TTC549 (cell line): Measurements from ENCODE around the gene UCN.
"Not testable (repeated sequence)": the region's sequence is repeated elsewhere in the genome, so short reads cannot be mapped to it uniquely, and the experiment has no call there.

Experiments used
- FAIRE-seq: peaks from 2 replicates; lab custom pipeline; 2012; peaks lifted over from hg19 to GRCh38; lab: Jason Lieb, UNC

UCN gene

GRCh38 chr2:27282892-27283291 is 25.4 kb downstream of the UCN start:
- no peak for FAIRE-seq

DNA sequence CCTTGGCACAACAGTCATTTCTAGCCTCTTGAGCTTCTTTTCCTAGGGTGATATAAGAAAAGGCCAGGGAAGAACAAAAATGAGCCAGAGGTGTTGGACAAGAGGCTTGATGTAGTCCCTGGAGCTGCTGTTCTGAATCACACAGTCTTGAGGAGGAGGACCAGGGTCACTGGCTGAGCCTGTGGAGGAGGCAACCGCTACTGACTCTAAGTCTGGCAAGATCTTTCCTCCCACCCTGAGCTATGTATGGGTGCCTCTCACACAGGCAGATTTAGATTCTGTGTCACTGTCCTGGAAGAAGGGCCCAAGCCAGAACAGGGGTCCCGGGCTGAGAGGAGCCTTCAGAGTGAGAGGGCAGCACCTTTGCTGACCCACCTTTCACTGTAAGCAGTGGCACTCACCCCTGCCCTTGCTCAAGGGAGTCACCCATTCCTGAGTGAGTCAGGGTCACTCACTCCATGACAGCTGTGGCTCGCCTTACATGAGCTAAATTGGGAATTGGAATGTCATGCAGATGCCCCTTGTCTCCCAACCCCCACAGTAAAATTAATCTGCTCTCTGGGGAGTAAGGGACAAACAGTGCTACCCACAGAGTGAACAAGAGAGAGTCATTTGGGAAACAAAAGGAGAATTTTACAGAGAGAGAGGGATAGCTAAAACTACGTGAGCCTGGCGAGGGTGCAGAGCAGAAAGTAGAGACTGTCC is 26.2 kb downstream of the UCN start, which contains the start of gene TRIM54:
Gene TRIM54, plus strand, starts transcription at position 575 of the 705 bp plus-strand sequence. CDS start 303 bp downstream, outside the sequence.
- FAIRE-seq, result no peak

- FAIRE-seq, result no peak
Measured at GRCh38 chr2:27281442-27281841, 26.8 kb downstream of the UCN start.

GRCh38 chr2:27280826-27281225 is 27.4 kb downstream of the UCN start:
- no peak for FAIRE-seq

DNA sequence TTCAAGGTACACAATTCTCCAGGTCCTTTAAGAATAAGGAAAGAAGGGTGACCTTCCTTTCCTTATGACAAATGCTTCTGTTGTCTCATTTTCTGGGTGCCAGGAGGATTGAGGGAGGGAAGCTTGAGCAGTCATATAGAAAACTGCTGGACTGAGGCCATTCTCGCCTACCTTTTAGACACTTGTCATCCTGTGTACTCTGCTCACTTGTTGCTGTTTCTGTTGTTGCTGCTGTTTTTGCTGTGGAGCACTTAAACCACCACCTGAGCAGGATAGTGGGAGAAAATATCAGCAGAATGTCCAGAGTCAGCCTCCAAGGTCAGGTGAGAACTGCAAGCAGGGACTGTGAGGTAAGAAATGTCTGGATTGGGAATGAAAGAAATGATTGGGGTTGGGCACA is 30.2 kb downstream of the UCN start:
- FAIRE-seq, result no peak

DNA sequence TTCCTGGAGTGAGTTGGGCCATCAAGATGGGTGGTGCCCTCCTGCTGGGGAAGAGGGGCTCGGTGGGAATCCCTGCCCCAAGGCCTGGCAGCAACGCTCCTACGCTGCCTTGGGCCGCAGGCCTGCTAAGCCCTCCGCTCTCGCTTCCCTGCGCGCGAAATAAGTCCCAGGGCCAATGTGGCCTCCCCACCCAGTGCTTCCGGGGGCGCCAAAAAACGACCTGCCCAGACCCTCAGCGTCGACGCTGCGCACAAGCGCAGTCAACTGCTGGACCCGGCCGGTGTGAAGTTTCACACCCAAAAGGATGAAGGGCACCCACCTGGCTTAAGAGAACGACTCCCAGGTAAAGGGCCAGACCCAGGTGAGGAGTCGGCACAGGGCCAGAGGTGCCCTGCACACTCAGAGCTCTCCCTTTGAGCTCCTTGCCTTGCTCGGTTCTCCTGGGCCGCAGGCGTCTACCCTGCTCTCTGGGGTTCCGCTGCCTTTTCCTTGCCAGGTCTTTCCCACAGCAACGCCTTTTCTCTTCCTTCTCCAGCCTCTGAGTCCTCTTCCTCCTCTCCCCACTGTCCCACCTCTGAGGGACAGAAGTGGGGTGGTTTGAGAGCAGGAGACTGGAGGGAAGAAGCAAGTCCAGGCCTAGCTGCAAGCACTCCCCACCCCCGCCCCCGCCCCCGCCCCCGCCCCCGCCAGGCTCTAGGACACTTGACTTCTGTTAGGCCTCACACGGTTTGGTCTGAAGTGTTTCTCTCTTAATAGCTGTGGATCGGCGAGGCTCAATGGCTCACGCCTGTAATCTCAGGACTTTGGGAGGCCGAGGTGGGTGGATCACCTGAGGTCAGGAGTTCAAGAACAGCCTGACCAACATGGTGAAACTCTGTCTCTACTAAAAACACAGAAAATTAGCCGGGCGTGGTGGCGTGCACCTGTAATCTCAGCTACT is 32.8 kb downstream of the UCN start, which contains the start of gene DNAJC5G:
Gene DNAJC5G, plus strand, starts transcription at position 223 of the 940 bp plus-strand sequence. CDS start 1,296 bp downstream, outside the sequence.
- no peak for FAIRE-seq

GRCh38 chr2:27272537-27273522 is 35.4 kb downstream of the UCN start:
- not testable (repeated sequence) for FAIRE-seq

DNA sequence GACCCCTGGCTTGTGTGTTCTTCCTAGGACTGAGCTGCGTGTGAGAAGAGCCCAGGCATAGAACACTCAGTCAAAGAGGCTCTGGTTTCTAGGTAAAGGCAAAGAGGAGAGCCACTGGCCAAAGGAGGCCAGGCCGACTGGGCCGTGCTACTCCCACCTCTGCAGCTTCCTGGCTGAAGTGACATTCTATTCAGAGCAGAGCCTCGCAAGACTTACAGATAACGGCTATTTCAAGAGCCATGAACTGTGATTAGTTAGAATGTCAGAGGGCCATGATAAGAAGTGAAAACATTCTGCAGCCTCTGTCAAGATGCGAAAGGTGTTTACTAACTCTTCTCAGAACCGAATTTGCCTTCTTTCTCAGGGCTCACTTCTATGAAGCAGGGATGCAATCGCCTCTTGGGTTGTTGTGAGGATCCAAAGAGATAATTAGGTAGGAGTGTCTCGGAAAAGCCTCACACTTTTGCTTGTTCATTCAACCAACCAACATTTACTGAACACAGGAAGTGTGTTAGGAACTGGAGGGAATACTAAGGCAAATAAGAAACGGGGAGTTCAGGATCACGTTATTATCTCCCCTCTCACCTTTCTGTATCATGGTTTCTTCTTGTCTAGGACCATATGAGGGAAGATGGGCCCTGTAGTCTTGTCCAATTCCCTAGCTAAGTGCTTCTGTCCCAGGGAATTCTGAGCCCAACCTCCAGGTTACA is 36.5 kb downstream of the UCN start:
- FAIRE-seq, result no peak

DNA sequence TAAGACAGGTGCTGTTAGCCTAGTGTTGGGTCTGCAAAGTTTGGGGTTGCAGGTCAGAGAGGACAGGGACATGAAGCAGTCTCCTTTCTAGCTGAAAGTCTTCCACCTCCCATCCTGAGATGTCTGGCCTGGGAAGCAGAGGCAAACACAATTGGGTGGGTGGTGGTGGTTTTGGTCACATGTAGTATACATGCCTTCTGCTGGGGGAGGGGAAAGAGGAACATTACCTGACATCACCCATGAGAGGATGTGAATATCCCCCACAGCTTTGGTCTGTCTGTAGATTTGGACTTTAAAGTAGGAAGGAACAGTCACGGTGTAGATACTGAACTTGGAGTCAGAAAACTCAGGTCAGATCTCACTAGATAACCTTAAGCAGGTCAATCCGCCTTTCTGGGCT is 37.6 kb downstream of the UCN start:
- no peak for FAIRE-seq

GRCh38 chr2:27270131-27270530 is 38.1 kb downstream of the UCN start:
- FAIRE-seq, result no peak

DNA sequence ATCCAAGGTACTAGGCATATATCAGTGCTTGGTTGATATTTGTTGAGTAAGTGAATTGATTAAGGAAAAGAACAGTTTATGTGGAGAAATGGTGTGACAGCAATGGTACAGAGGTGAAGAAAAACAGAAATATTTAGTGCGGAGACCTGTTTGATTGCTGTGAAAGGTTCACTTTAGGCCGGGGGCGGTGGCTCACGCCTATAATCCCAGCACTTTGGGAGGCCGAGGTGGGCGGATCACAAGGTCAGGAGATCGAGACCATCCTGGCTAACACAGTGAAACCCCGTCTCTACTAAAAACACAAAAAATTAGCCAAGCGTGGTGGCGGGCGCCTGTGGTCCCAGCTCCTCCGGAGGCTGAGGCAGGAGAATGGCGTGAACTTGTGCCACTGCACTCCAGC is 39.9 kb downstream of the UCN start:
- not testable (repeated sequence) for FAIRE-seq

GRCh38 chr2:27265536-27265870 is 42.7 kb downstream of the UCN start:
- FAIRE-seq, result no peak

GRCh38 chr2:27264753-27265535 is 43.3 kb downstream of the UCN start:
- FAIRE-seq, result no peak

- FAIRE-seq, result no peak
Measured at GRCh38 chr2:27264253-27264752, 43.9 kb downstream of the UCN start.

DNA sequence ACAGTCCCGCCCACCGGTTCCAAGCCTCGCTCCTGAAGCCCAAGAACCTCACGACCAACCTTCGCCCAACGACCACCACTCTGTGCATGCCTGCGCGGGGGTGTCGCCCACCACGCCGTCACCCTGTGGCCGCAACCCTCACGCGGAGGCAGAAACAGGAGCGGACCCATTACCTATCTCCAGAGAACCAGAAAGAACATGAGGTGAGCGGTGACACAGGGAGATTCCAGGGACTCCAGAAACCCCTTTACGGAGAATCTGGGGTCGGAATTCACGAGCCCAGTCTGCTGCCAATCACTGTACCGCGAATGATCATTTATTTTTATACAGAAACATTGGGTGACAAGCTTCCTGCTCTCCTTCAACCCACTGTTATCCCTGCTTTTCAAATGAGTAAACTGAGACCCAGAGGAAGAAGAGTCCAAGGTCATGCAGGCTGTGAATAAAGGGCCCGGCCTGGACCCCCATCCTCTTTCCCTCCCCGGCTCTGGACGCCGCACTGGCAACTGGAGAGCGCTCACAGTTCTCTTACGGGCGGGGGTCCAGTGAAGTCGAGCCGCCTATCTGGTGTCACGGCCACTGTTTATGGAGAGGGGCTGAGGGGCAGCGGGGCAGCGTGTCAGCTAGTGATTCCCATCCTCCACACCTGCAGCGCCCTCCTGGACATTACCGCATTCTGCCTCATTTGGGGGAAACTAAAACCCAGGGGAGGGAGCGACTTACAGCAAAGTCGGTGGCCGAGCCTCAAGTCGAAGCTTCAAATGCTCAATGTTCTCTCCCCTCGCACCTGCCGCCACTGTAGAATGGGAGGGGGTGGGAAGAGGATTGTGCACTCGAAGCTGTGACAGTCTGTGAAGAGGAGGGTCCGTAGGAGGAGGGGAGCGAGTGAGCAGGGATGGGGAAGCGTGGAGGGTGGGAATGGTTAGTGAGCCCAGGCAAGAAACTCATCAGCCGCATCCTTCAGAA is 44.7 kb downstream of the UCN start:
- no peak for FAIRE-seq

DNA sequence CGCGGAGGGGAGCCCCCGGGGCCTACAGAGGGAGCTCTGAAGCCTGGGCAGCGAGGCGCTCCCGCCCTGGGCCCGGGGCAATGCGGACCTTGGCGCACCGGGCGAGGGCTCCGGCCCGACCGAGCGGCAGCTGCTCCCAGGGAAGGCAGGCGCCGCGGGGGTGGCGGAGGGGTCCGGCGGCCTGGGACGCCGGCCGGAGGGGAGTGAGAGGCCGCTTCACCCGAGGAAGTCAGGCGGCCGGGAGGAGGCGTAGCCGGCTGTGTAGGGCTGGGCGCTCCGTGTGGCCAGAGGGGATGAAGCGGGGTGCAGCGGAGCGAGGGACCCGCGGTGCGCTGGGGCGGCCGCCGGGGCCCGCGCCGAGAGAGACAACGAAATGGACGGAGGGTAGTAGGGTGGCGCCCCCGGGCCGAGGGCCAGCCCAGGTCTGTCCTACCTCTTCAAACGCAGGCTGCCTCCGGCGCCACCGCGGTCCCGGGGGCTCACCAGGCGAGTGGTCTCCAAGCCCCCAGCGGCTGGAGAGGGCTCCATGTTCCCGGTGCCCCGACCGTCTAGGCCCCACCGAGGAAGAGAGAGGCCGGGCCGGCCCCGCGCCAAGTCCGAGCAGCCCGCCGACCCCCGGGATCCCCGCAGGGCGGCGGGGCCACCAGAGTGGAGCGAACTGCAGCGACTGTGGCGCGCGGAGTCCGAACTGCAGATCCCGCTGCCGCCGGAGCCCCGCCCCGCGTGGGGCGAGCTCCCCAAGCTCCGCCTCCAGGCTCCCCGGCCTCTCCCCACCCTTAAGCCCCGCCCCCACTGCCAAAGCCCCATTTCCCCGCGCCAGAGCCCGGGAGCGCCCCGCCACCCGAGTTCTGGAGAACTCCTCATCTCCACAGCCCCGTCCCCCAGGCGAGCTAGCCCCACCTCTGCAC is 45.6 kb downstream of the UCN start, which contains the start of gene SLC30A3:
Gene SLC30A3, minus strand, starts transcription at position 669 of the 908 bp plus-strand sequence. Its CDS starts 141 bp downstream, at position 528.
- no peak for FAIRE-seq

- no peak for FAIRE-seq
Measured at GRCh38 chr2:27261926-27262298, 46.3 kb downstream of the UCN start.
